Activated T-cell treated with anti-CD3 and anti-CD28 coated beads for 1 hour (primary cell): ENCODE data around the gene GON7.
"Not testable (repeated sequence)": the region's sequence is repeated elsewhere in the genome, so short reads cannot be mapped to it uniquely, and the experiment has no call there.

Experiments used
- DNase-seq: peaks from one replicate; pipeline ENCODE4 v3.0.0-alpha.2; 2020; ENCODE audit warnings: low read depth

The GON7 gene

GRCh38 chr14:93199031-93199430 lies 7.8 kb downstream of the GON7 start:
- DNase-seq: no peak

- DNase-seq: no peak
Measured at GRCh38 chr14:93195316-93195999, 11.4 kb downstream of the GON7 start.

GRCh38 chr14:93186956-93187355 lies 19.9 kb downstream of the GON7 start:
- DNase-seq: no peak

- DNase-seq: no peak
Measured at GRCh38 chr14:93186466-93186865, 20.4 kb downstream of the GON7 start.

GRCh38 chr14:93185349-93185720 lies 21.5 kb downstream of the GON7 start:
- DNase-seq: no peak

GRCh38 chr14:93184391-93185348 lies 22.2 kb downstream of the GON7 start, which contains the start of the genes LYSET and MOAP1:
LYSET (plus strand) TSS chr14:93185317; CDS start chr14:93185406, 89 bp downstream.
MOAP1 (minus strand) TSS chr14:93184897; CDS start chr14:93184242, 655 bp downstream.
- peak; percentile 86 for DNase-seq

- no peak for DNase-seq
Measured at GRCh38 chr14:93183596-93184317, 23.1 kb downstream of the GON7 start.

GRCh38 chr14:93175492-93175891 lies 31.4 kb downstream of the GON7 start:
- DNase-seq: no peak

GRCh38 chr14:93174731-93175130 lies 32.1 kb downstream of the GON7 start:
- DNase-seq: not testable (repeated sequence)

- DNase-seq: no peak
Measured at GRCh38 chr14:93173943-93174395, 32.9 kb downstream of the GON7 start.

- no peak for DNase-seq
Measured at GRCh38 chr14:93171376-93171775, 35.5 kb downstream of the GON7 start.

- not testable (repeated sequence) for DNase-seq
Measured at GRCh38 chr14:93170141-93170540, 36.7 kb downstream of the GON7 start.

GRCh38 chr14:93169619-93170018 lies 37.2 kb downstream of the GON7 start:
- DNase-seq: not testable (repeated sequence)

- not testable (repeated sequence) for DNase-seq
Measured at GRCh38 chr14:93168610-93169009, 38.3 kb downstream of the GON7 start.

- DNase-seq: not testable (repeated sequence)
Measured at GRCh38 chr14:93165271-93166265, 41.3 kb downstream of the GON7 start.

GRCh38 chr14:93163564-93163963 lies 43.3 kb downstream of the GON7 start:
- DNase-seq: no peak

- DNase-seq: no peak
Measured at GRCh38 chr14:93161411-93161940, 45.4 kb downstream of the GON7 start.

- no peak for DNase-seq
Measured at GRCh38 chr14:93160353-93160801, 46.5 kb downstream of the GON7 start.

- not testable (repeated sequence) for DNase-seq
Measured at GRCh38 chr14:93159625-93160352, 47.1 kb downstream of the GON7 start.

GRCh38 chr14:93158349-93158748 lies 48.5 kb downstream of the GON7 start:
- not testable (repeated sequence) for DNase-seq
